Fibroblast of lung (primary cell): Measurements from ENCODE around the gene FOSL2. TPM values are rescaled to one million over a fixed set of nuclear protein-coding genes. Genes with fewer than 3 reads are reported as not detected.

ENCODE experiments used
- DNase-seq, 2 donors: peaks; one replicate each; pipeline versions ENCODE4 v3.0.0 to v3.0.0-alpha.2; 2010; ENCODE audit warnings: low read depth in 2 of 2
- H2AFZ ChIP-seq: 2 replicates; pipeline ENCODE4 v1.5.1; 2012; ENCODE audit warnings: low read length, control low read depth, inconsistent platforms
- H3K27ac ChIP-seq: 2 replicates; pipeline ENCODE4 v1.5.1; 2011; ENCODE audit warnings: low read length, control low read depth; ENCODE audit not compliant: insufficient read depth
- H3K27me3 ChIP-seq: 2 replicates; pipeline ENCODE4 v1.5.1; 2011; ENCODE audit warnings: mild to moderate bottlenecking, low read length; ENCODE audit not compliant: control insufficient read depth, insufficient read depth
- H3K36me3 ChIP-seq: 2 replicates; pipeline ENCODE4 v1.5.1; 2011; ENCODE audit warnings: low read length; ENCODE audit not compliant: control insufficient read depth, insufficient read depth
- H3K4me1 ChIP-seq: 2 replicates; pipeline ENCODE4 v1.5.1; 2011; ENCODE audit warnings: low read length; ENCODE audit not compliant: control insufficient read depth, insufficient read depth; ENCODE audit errors: extremely low read depth
- H3K4me2 ChIP-seq: 2 replicates; pipeline ENCODE4 v1.5.1; 2011; ENCODE audit warnings: low read length, control low read depth; ENCODE audit not compliant: insufficient read depth; ENCODE audit errors: extremely low read depth
- H3K4me3 ChIP-seq, 4 experiments: fragments of 200-600 bp in 1 of 4; sonication (generic) in 1 of 4; replicated peaks in 1 of 4; 2 replicates each; pipeline ENCODE4 v1.5.1; 2011 to 2016; ENCODE audit warnings: low read length in 4 of 4, low read depth in 3 of 4, mild to moderate bottlenecking in 3 of 4, control low read depth in 2 of 4, inconsistent platforms in 1 of 4, mixed read lengths in 1 of 4; ENCODE audit not compliant: insufficient read depth in 1 of 4; ENCODE audit errors: control extremely low read depth in 1 of 4
- H3K79me2 ChIP-seq: 2 replicates; pipeline ENCODE4 v1.5.1; 2012; ENCODE audit warnings: mild to moderate bottlenecking, low read length, inconsistent platforms; ENCODE audit not compliant: control insufficient read depth, insufficient read depth
- H3K9ac ChIP-seq: 2 replicates; pipeline ENCODE4 v1.5.1; 2011; ENCODE audit warnings: mild to moderate bottlenecking, low read length, control low read depth; ENCODE audit not compliant: insufficient read depth
- H3K9me3 ChIP-seq: 2 replicates; pipeline ENCODE4 v1.5.1; 2012; ENCODE audit warnings: low read depth, low read length; ENCODE audit not compliant: control insufficient read depth, insufficient read depth
- H4K20me1 ChIP-seq: 2 replicates; pipeline ENCODE4 v1.5.1; 2011; ENCODE audit warnings: low read length; ENCODE audit not compliant: control insufficient read depth, insufficient read depth; ENCODE audit errors: extremely low read depth
- CTCF ChIP-seq, 2 donors: IDR thresholded peaks in 1 of 2; conservative IDR thresholded peaks in 1 of 2; 1 replicate in 1 of 2; 2 replicates in 1 of 2; pipeline ENCODE4 v1.5.1; 2011 to 2012; ENCODE audit warnings: low read length in 2 of 2, control low read depth in 1 of 2, inconsistent platforms in 1 of 2, low read depth in 1 of 2, mild to moderate bottlenecking in 1 of 2
- EZH2 ChIP-seq: IDR thresholded peaks from 2 replicates; pipeline ENCODE4 v1.5.1; 2012; ENCODE audit warnings: low read length, control low read depth, mild to moderate bottlenecking; ENCODE audit errors: missing control alignments
- polyA plus RNA-seq, 2 donors: library from polyadenylated mRNA; depleted of rRNA in 1 of 2; stranded (reverse) in 1 of 2; unstranded in 1 of 2; fragments of >200 nt; gene quantifications; 2 replicates each; pipeline ENCODE4 v1.2.1, GENCODE V29; 2011 to 2012; ENCODE audit warnings: missing spikeins in 1 of 2
- total RNA-seq: library from RNA; depleted of rRNA; stranded (reverse); fragments of >200 nt; gene quantifications from 2 replicates; pipeline ENCODE4 v1.2.1, GENCODE V29; 2014

The FOSL2 gene
- total and polyA plus RNA-seq, 2 donors (not counting 1 experiment from before 2014, with no cell fraction given) = 58.9 to 83.6 TPM

GRCh38 chr2:28346587-28346986 is 46.1 kb upstream of the FOSL2 start:
- DNase-seq = peak in 1 of 2 donors; percentile 80
- H4K20me1 ChIP-seq = no peaks in the 10 kb centered on the region
- TF ChIP-seq EZH2 (no peak), CTCF (conservative IDR thresholded peaks at IDR 0.05 in 1 of 2, IDR thresholded peaks at IDR 0.05 in 1 of 2; ENCODE audit: low read depth in 1 of 2, low read length in 2 of 2) (no peak)
- no peak overlapping the region for H3K9ac ChIP-seq
- H2AFZ ChIP-seq = no peak overlapping the region
- no peaks in the 10 kb centered on the region for H3K79me2 ChIP-seq
- peaks cover 17% of the 10 kb centered on the region for H3K4me1 ChIP-seq
- H3K4me2 ChIP-seq = no peak overlapping the region
- H3K27me3 ChIP-seq = no peaks in the 10 kb centered on the region
- no peaks in the 10 kb centered on the region for H3K36me3 ChIP-seq
- H3K27ac ChIP-seq = no peak overlapping the region
- no peaks in the 10 kb centered on the region for H3K9me3 ChIP-seq
- no peak overlapping the region for H3K4me3 ChIP-seq

- Histone ChIP-seq H3K4me1 (peaks cover 17% of the 10 kb centered on the region), H3K36me3 (no peaks in the 10 kb centered on the region), H3K9me3 (no peaks in the 10 kb centered on the region), H4K20me1 (no peaks in the 10 kb centered on the region), H3K9ac (no peak overlapping the region), H2AFZ (no peak overlapping the region), H3K27me3 (no peaks in the 10 kb centered on the region), H3K4me3 (no peak overlapping the region), H3K4me2 (no peak overlapping the region), H3K79me2 (no peaks in the 10 kb centered on the region), H3K27ac (no peak overlapping the region)
- TF ChIP-seq CTCF (conservative IDR thresholded peaks at IDR 0.05 in 1 of 2, IDR thresholded peaks at IDR 0.05 in 1 of 2; ENCODE audit: low read depth in 1 of 2, low read length in 2 of 2) (no peak), EZH2 (no peak)
- no peak for DNase-seq
These were observed 45.5 kb upstream of the FOSL2 start for GRCh38 chr2:28347193-28347592.

- no peaks in the 10 kb centered on the region for H3K79me2 ChIP-seq
- TF ChIP-seq EZH2 (no peak), CTCF (conservative IDR thresholded peaks at IDR 0.05 in 1 of 2, IDR thresholded peaks at IDR 0.05 in 1 of 2; ENCODE audit: low read depth in 1 of 2, low read length in 2 of 2) (no peak)
- H3K4me3 ChIP-seq = no peak overlapping the region
- H3K9ac ChIP-seq = no peak overlapping the region
- no peak overlapping the region for H3K27ac ChIP-seq
- H2AFZ ChIP-seq = no peak overlapping the region
- H3K4me2 ChIP-seq = no peak overlapping the region
- H3K27me3 ChIP-seq = no peaks in the 10 kb centered on the region
- no peaks in the 10 kb centered on the region for H3K36me3 ChIP-seq
- H4K20me1 ChIP-seq = no peaks in the 10 kb centered on the region
- peaks cover 14% of the 10 kb centered on the region for H3K4me1 ChIP-seq
- H3K9me3 ChIP-seq = no peaks in the 10 kb centered on the region
- DNase-seq = no peak
These were observed 45.1 kb upstream of the FOSL2 start for GRCh38 chr2:28347596-28347995.
